ENCODE measurements around the gene SFXN1. TPM values are rescaled to one million over a fixed set of nuclear protein-coding genes. Genes with fewer than 3 reads are reported as not detected.

The SFXN1 gene
- 86.2 and 123 TPM in 2 replicates for total RNA-seq

- Histone ChIP-seq H3K4me3 (ENCODE audit: low read depth, low read length) (peak within 1 kb of the TSS; percentile 63), H3K36me3 (ENCODE audit: control insufficient read depth, insufficient read depth, low read length) (peaks cover 2% of the 10 kb centered on the region), H3K27me3 (ENCODE audit: control insufficient read depth, insufficient read depth, low read length) (no peaks in the 10 kb centered on the region)
- FAIRE-seq (no peak), DNase-seq (ENCODE audit: low read depth) (peak; percentile 58)
- peak; percentile 9 for TF ChIP-seq CTCF (IDR thresholded peaks at IDR 0.05; ENCODE audit: insufficient read depth, low read length, severe bottlenecking)
Measured at GRCh38 chr5:175478384-175479124, at the start of gene SFXN1. Gene SFXN1, plus strand, starts transcription at chr5:175478560. Its CDS starts 13,544 bp downstream, at chr5:175492104.

- FAIRE-seq: no peak
- Histone ChIP-seq H3K4me3 (ENCODE audit: low read depth, low read length) (no peak overlapping the region), H3K27me3 (ENCODE audit: control insufficient read depth, insufficient read depth, low read length) (no peaks in the 10 kb centered on the region), H3K36me3 (ENCODE audit: control insufficient read depth, insufficient read depth, low read length) (no peaks in the 10 kb centered on the region)
- no peak for TF ChIP-seq CTCF (IDR thresholded peaks at IDR 0.05; ENCODE audit: insufficient read depth, low read length, severe bottlenecking)
- DNase-seq (ENCODE audit: low read depth): no peak
Measured at GRCh38 chr5:175434800-175435199, 43.6 kb upstream of the SFXN1 start.

GRCh38 chr5:175436359-175436758 lies 42.0 kb upstream of the SFXN1 start:
- H3K27me3 ChIP-seq (ENCODE audit: control insufficient read depth, insufficient read depth, low read length): no peaks in the 10 kb centered on the region

GRCh38 chr5:175438234-175438857 lies 40.0 kb upstream of the SFXN1 start:
- H3K27me3 ChIP-seq (ENCODE audit: control insufficient read depth, insufficient read depth, low read length): peaks cover 1% of the 10 kb centered on the region
- no peak overlapping the region for H3K4me3 ChIP-seq (ENCODE audit: low read depth, low read length)
- no peak for DNase-seq (ENCODE audit: low read depth)
- H3K36me3 ChIP-seq (ENCODE audit: control insufficient read depth, insufficient read depth, low read length): no peaks in the 10 kb centered on the region
- TF ChIP-seq CTCF (IDR thresholded peaks at IDR 0.05; ENCODE audit: insufficient read depth, low read length, severe bottlenecking): no peak
- no peak for FAIRE-seq

More at GRCh38 chr5:175436359-175436758, 42.0 kb upstream of the SFXN1 start:
- no peak for TF ChIP-seq CTCF (IDR thresholded peaks at IDR 0.05; ENCODE audit: insufficient read depth, low read length, severe bottlenecking)
- no peak for FAIRE-seq
- Histone ChIP-seq H3K4me3 (ENCODE audit: low read depth, low read length) (no peak overlapping the region), H3K36me3 (ENCODE audit: control insufficient read depth, insufficient read depth, low read length) (no peaks in the 10 kb centered on the region)
- no peak for DNase-seq (ENCODE audit: low read depth)

- no peak overlapping the region for H3K4me3 ChIP-seq (ENCODE audit: low read depth, low read length)
Measured at GRCh38 chr5:175443514-175444059, 34.8 kb upstream of the SFXN1 start.

More at GRCh38 chr5:175443514-175444059, 34.8 kb upstream of the SFXN1 start:
- no peak for TF ChIP-seq CTCF (IDR thresholded peaks at IDR 0.05; ENCODE audit: insufficient read depth, low read length, severe bottlenecking)
- H3K27me3 ChIP-seq (ENCODE audit: control insufficient read depth, insufficient read depth, low read length): peaks cover 10% of the 10 kb centered on the region
- DNase-seq (ENCODE audit: low read depth) (no peak), FAIRE-seq (no peak)
- H3K36me3 ChIP-seq (ENCODE audit: control insufficient read depth, insufficient read depth, low read length): no peaks in the 10 kb centered on the region

Data from bronchial epithelial cell (primary cell).